ENCODE data around the gene CCDC93. TPM values are rescaled to one million over a fixed set of nuclear protein-coding genes. Genes with fewer than 3 reads are reported as not detected.
A peak's percentile ranks its signal among the peaks of the same experiment; 100 is the strongest.

CCDC93 gene
- total and polyA plus RNA-seq, 2 of the 4 experiments (the other 2 are of a cell fraction) = 8.1 to 17.2 TPM

DNA sequence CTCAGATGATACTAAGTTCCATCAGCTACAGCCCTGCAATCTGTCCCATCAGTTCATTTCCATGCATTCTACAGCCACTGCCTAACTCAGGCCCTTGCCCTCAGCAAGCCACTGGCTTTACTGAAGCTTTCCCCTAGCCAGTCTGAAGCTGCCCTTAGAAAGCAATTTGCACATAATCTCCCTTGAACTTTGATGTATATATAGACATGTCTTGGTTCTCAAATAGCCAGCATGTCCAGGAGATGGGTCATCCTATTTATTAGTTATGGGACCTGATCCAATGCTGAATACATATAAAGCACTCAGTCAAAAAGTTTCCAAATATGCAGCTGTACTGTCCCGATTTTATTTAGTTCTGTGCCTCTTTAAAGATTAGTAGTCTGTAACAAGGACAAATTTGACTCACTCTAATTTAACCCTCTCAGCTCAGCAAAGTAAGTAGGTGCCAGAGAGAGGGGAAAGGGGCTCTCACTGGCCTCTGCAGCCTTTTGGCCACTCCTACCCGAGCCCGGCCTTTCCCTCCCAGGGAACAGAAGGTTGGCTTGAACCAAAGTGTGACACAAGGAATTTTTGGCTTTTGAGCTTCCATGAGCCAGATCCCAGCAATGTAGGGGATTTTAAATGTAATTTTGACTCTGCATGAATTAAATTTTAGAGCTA, 70.7 kb downstream of the CCDC93 start:
- intact Hi-C loops (cut with micrococcal nuclease) = loop anchor here (2.0 to 5.0 kb wide), 2 partner anchors 59 to 106 kb away; no protein-coding TSS in a partner anchor
- peaks cover 46% of the 10 kb centered on the region for H3K36me3 ChIP-seq (ENCODE audit: control insufficient read depth, insufficient read depth, low read length)

More for the DNA sequence above, 70.7 kb downstream of the CCDC93 start:
- peaks cover 8% of the 10 kb centered on the region for H3K9me1 ChIP-seq (ENCODE audit: insufficient read depth, low read length)
- in situ Hi-C loops (cut with MboI; ENCODE audit: low sequenced_read_pairs) (loop anchor here (5.0 kb wide), 1 partner anchor 59 kb away; no protein-coding TSS in a partner anchor), dilution Hi-C loops (cut with HindIII; ENCODE audit: low sequenced_read_pairs, unreplicated experiment) (no loop called here)
- H3K56ac ChIP-seq (ENCODE audit: extremely low read depth, insufficient read depth, low read length) = no peak overlapping the region
- H4K8ac ChIP-seq (ENCODE audit: low read depth in 2 of 2, low read length in 2 of 2) = no peak overlapping the region
- ChIA-PET CTCF (interaction anchor here (0.9 to 2.4 kb wide), 4 partner anchors 8 to 107 kb away, joined by 3 to 10 read pairs (median 3); no protein-coding TSS in a partner anchor), POLR2A (ENCODE audit: unreplicated experiment) (no interaction called here)
- TF ChIP-seq NFE2L2 (IDR thresholded peaks at IDR 0.05; ENCODE audit: low read depth, low read length) = no peak
- TF ChIP-seq, protein P1, sequence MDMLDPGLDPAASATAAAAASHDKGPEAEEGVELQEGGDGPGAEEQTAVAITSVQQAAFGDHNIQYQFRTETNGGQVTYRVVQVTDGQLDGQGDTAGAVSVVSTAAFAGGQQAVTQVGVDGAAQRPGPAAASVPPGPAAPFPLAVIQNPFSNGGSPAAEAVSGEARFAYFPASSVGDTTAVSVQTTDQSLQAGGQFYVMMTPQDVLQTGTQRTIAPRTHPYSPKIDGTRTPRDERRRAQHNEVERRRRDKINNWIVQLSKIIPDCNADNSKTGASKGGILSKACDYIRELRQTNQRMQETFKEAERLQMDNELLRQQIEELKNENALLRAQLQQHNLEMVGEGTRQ (IDR thresholded peaks at IDR 0.05; ENCODE audit: low read depth, low read length) = no peak
- TF ChIP-seq RAD21 (IDR thresholded peaks at IDR 0.05; ENCODE audit: low read length) = no peak
- TF ChIP-seq MAZ (IDR thresholded peaks at IDR 0.05; ENCODE audit: borderline replicate concordance, low read depth, low read length) = no peak
- TF ChIP-seq, protein P2, sequence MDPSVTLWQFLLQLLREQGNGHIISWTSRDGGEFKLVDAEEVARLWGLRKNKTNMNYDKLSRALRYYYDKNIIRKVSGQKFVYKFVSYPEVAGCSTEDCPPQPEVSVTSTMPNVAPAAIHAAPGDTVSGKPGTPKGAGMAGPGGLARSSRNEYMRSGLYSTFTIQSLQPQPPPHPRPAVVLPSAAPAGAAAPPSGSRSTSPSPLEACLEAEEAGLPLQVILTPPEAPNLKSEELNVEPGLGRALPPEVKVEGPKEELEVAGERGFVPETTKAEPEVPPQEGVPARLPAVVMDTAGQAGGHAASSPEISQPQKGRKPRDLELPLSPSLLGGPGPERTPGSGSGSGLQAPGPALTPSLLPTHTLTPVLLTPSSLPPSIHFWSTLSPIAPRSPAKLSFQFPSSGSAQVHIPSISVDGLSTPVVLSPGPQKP (IDR thresholded peaks at IDR 0.05; ENCODE audit: borderline replicate concordance, low read depth, low read length) = no peak
- TF ChIP-seq POLR2A (IDR thresholded peaks at IDR 0.05; ENCODE audit: low read depth, low read length) = no peak
- TF ChIP-seq FOS (IDR thresholded peaks at IDR 0.05; ENCODE audit: low read depth, low read length) = no peak
- no peak for TF ChIP-seq RCOR1 (IDR thresholded peaks at IDR 0.05; ENCODE audit: insufficient replicate concordance, low read length)
- TF ChIP-seq RFX5 (IDR thresholded peaks at IDR 0.05; ENCODE audit: low read depth, low read length) = no peak
- TF ChIP-seq, protein P3, sequence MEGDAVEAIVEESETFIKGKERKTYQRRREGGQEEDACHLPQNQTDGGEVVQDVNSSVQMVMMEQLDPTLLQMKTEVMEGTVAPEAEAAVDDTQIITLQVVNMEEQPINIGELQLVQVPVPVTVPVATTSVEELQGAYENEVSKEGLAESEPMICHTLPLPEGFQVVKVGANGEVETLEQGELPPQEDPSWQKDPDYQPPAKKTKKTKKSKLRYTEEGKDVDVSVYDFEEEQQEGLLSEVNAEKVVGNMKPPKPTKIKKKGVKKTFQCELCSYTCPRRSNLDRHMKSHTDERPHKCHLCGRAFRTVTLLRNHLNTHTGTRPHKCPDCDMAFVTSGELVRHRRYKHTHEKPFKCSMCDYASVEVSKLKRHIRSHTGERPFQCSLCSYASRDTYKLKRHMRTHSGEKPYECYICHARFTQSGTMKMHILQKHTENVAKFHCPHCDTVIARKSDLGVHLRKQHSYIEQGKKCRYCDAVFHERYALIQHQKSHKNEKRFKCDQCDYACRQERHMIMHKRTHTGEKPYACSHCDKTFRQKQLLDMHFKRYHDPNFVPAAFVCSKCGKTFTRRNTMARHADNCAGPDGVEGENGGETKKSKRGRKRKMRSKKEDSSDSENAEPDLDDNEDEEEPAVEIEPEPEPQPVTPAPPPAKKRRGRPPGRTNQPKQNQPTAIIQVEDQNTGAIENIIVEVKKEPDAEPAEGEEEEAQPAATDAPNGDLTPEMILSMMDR (conservative IDR thresholded peaks at IDR 0.05; ENCODE audit: low read depth, low read length) = no peak
- TF ChIP-seq SMC3 (IDR thresholded peaks at IDR 0.05; ENCODE audit: low read depth, low read length) = no peak
- TF ChIP-seq CHD1 (IDR thresholded peaks at IDR 0.05; ENCODE audit: low read depth, low read length) = no peak
- TF ChIP-seq MXI1 (IDR thresholded peaks at IDR 0.05; ENCODE audit: borderline replicate concordance, low read depth, low read length) = no peak
- TF ChIP-seq BHLHE40 (IDR thresholded peaks at IDR 0.05; ENCODE audit: low read depth, low read length) = no peak
- TF ChIP-seq CEBPB (IDR thresholded peaks at IDR 0.05; ENCODE audit: low read depth, low read length) = no peak
- TF ChIP-seq MAFK (IDR thresholded peaks at IDR 0.05; ENCODE audit: low read depth, low read length) = no peak
- no peak overlapping the region for H2BK5ac ChIP-seq (ENCODE audit: low read depth, low read length, poor library complexity, severe bottlenecking)
- no peak overlapping the region for H2AK5ac ChIP-seq (ENCODE audit: low read depth, low read length)
- no peak overlapping the region for H2AFZ ChIP-seq (replicated peaks; ENCODE audit: low read length, poor library complexity)
- no CpG with 5 or more reads among the region's 3 CpGs for WGBS, 2 experiments (ENCODE audit: extremely low coverage in 2 of 2, insufficient read length in 1 of 2)
- H3K79me1 ChIP-seq (ENCODE audit: low read depth in 1 of 2, low read length in 2 of 2) = no peaks in the 10 kb centered on the region; a peak in 1 of 4 replicates
- H4K91ac ChIP-seq (ENCODE audit: insufficient read depth, low read depth, low read length) = no peak overlapping the region
- H3K27ac ChIP-seq (ENCODE audit: insufficient read depth, low read length) = 0 out of 2 replicates have a peak overlapping the region, but pooled peaks have one; percentile 10
- no peak overlapping the region for H2BK20ac ChIP-seq (ENCODE audit: low read depth, low read length)
- H4K20me1 ChIP-seq (ENCODE audit: insufficient read depth, low read length) = no peaks in the 10 kb centered on the region
- peak; percentile 88 for ATAC-seq (ENCODE audit: low read depth)
- no peak overlapping the region for H3K4ac ChIP-seq (ENCODE audit: low read depth, low read length)
- no peak overlapping the region for H3K4me2 ChIP-seq (ENCODE audit: low read depth, low read length)
- DNase-seq = peak; percentile 79
- no peak overlapping the region for H2BK120ac ChIP-seq (ENCODE audit: low read depth, low read length)
- no peak overlapping the region for H3K23ac ChIP-seq (ENCODE audit: low read depth, low read length)
- BruUV-seq (replicated peaks) = no TSS peak
- no peak overlapping the region for H4K5ac ChIP-seq (ENCODE audit: low read depth, low read length)
- H3K9ac ChIP-seq (ENCODE audit: low read depth, low read length) = no peak overlapping the region
- no peak overlapping the region for H2BK15ac ChIP-seq (ENCODE audit: low read depth, low read length)
- H3K18ac ChIP-seq (ENCODE audit: low read depth, low read length) = no peak overlapping the region
- no peaks in the 10 kb centered on the region for H3K27me3 ChIP-seq (ENCODE audit: control insufficient read depth, insufficient read depth, low read length)
- no peak overlapping the region for H3K4me3 ChIP-seq (ENCODE audit: insufficient read depth, low read depth, low read length)
- H2AK9ac ChIP-seq (replicated peaks; ENCODE audit: low read depth, low read length, poor library complexity) = no peak overlapping the region
- H3K14ac ChIP-seq (replicated peaks; ENCODE audit: low read depth, low read length) = no peak overlapping the region
- no peaks in the 10 kb centered on the region for H3K9me3 ChIP-seq (ENCODE audit: control insufficient read depth, insufficient read depth, low read length)
- H3K4me1 ChIP-seq (ENCODE audit: control insufficient read depth, insufficient read depth, low read length) = peaks cover 8% of the 10 kb centered on the region

All from IMR-90 (cell line).